K562 (cell line): ENCODE results near the gene SVIP. TPM values are rescaled to one million over a fixed set of nuclear protein-coding genes. Genes with fewer than 3 reads are reported as not detected.

Experiments used
- ATAC-seq: fragments of 200-7000 bp; cut with Tn5 transposase; 3 replicates; pipeline ENCODE4 v1.9.1; 2020; ENCODE audit warnings: moderate library complexity
- BruUV-seq: library from RNA; stranded (reverse); fragments of 400-500 nt; replicated peaks from 2 replicates; lab custom pipeline; 2021; lab: Mats Ljungman, UMichigan
- CTCF ChIA-PET: fragments of 300-600 bp; formaldehyde crosslinking; extraction: SDS; loops from one replicate; lab custom pipeline; 2021; ENCODE audit warnings: low intra/inter-chr PET ratio; lab: Yijun Ruan, JAX
- POLR2A ChIA-PET: fragments of 300-600, 350-650 bp; sonication (Branson Sonifier 250); formaldehyde crosslinking; extraction: SDS; loops from one replicate; lab custom pipeline; 2021; ENCODE audit warnings: antibody characterized with exemption, inconsistent platforms; lab: Yijun Ruan, JAX
- DNase-seq, 4 experiments: peaks; one replicate each; pipeline versions ENCODE4 v3.0.0 to v3.0.0-alpha.2; 2011 to 2018; ENCODE audit warnings: low spot score in 3 of 4, mixed read lengths in 3 of 4; ENCODE audit errors: extremely low read depth in 1 of 4
- FAIRE-seq: peaks from 2 replicates; lab custom pipeline; 2011; peaks lifted over from hg19 to GRCh38; lab: Jason Lieb, UNC
- H2AFZ ChIP-seq: 2 replicates; pipeline ENCODE4 v1.6.0; 2011; ENCODE audit warnings: low read depth, low read length, control low read depth, inconsistent platforms
- H3K27ac ChIP-seq: fragments of 200-600 bp; 3 replicates; pipeline ENCODE4 v1.8.0; 2011; ENCODE audit warnings: low read depth, mild to moderate bottlenecking, control low read depth, inconsistent platforms, low read length, moderate library complexity, mixed read lengths; ENCODE audit errors: extremely low read depth
- H3K27me3 ChIP-seq, 2 experiments: fragments of 300-600 bp in 1 of 2; 2 replicates in 1 of 2; 3 replicates in 1 of 2; pipeline versions ENCODE4 v1.6.0 to v1.8.0; 2011; ENCODE audit warnings: inconsistent platforms in 2 of 2, low read length in 2 of 2, mild to moderate bottlenecking in 1 of 2, mixed read lengths in 1 of 2, moderate library complexity in 1 of 2; ENCODE audit not compliant: control insufficient read depth in 2 of 2, insufficient read depth in 2 of 2
- H3K36me3 ChIP-seq: fragments of 300-600 bp; 3 replicates; pipeline ENCODE4 v1.8.0; 2011; ENCODE audit warnings: mild to moderate bottlenecking, low read length, inconsistent platforms; ENCODE audit not compliant: control insufficient read depth, insufficient read depth
- H3K4me1 ChIP-seq, 2 experiments: fragments of 200-600 bp in 1 of 2; replicated peaks in 1 of 2; 2 replicates in 1 of 2; 3 replicates in 1 of 2; pipeline versions ENCODE4 v1.5.1 to v1.8.0; 2011; ENCODE audit warnings: inconsistent platforms in 2 of 2, low read length in 2 of 2, mild to moderate bottlenecking in 1 of 2, mixed read lengths in 1 of 2, moderate library complexity in 1 of 2; ENCODE audit not compliant: control insufficient read depth in 2 of 2, insufficient read depth in 2 of 2
- H3K4me2 ChIP-seq: 2 replicates; pipeline ENCODE4 v1.6.1; 2011; ENCODE audit warnings: low read length, control low read depth, inconsistent platforms, mixed read lengths; ENCODE audit not compliant: insufficient read depth
- H3K4me3 ChIP-seq: fragments of 200-600 bp; sonication (generic), shearing (Covaris generic); 2 replicates; pipeline ENCODE4 v1.5.1; 2016; ENCODE audit warnings: control low read depth, inconsistent platforms
- H3K79me2 ChIP-seq: fragments of 200-600 bp; 3 replicates; pipeline ENCODE4 v1.8.0; 2011; ENCODE audit warnings: low read length, inconsistent platforms; ENCODE audit not compliant: control insufficient read depth, insufficient read depth
- H3K9ac ChIP-seq, 2 experiments: 2 replicates each; pipeline versions ENCODE4 v1.6.0 to v1.6.1; 2011; ENCODE audit warnings: low read depth in 2 of 2, low read length in 2 of 2, control low read depth in 1 of 2, inconsistent platforms in 1 of 2, mild to moderate bottlenecking in 1 of 2, mixed read lengths in 1 of 2; ENCODE audit not compliant: insufficient read depth in 1 of 2
- H3K9me1 ChIP-seq: one replicate; pipeline ENCODE4 v1.6.0; 2011; ENCODE audit warnings: inconsistent platforms, mild to moderate bottlenecking, low read length, moderate library complexity; ENCODE audit not compliant: control insufficient read depth, insufficient read depth
- H3K9me3 ChIP-seq: replicated peaks from 2 replicates; pipeline ENCODE4 v1.5.1; 2011; ENCODE audit warnings: low read depth, low read length, inconsistent platforms; ENCODE audit not compliant: control insufficient read depth, insufficient read depth
- H4K20me1 ChIP-seq: replicated peaks from 2 replicates; pipeline ENCODE4 v1.6.1; 2011; ENCODE audit warnings: low read length, inconsistent platforms, mixed read lengths; ENCODE audit not compliant: control insufficient read depth, insufficient read depth
- CEBPB ChIP-seq: fragments of 450-650 bp; IDR thresholded peaks from 2 replicates; pipeline ENCODE4 v1.6.1; 2016; ENCODE audit warnings: missing genetic modification characterization, missing compliant biosample characterization
- CXXC5 ChIP-seq: fragments of 250-450 bp; sonication (Bioruptor Pico); IDR thresholded peaks from 2 replicates; pipeline ENCODE4 v1.8.0; 2022; ENCODE audit warnings: inconsistent platforms, mild to moderate bottlenecking, moderate library complexity
- GATAD2B ChIP-seq: fragments of 450-650 bp; IDR thresholded peaks from 2 replicates; pipeline ENCODE4 v1.6.1; 2017; ENCODE audit warnings: mild to moderate bottlenecking, borderline replicate concordance
- HNRNPL ChIP-seq: fragments of 200-400 bp; formaldehyde crosslinking; IDR thresholded peaks from 2 replicates; pipeline ENCODE4 v1.6.1; 2017; ENCODE audit warnings: low read depth, mild to moderate bottlenecking, low read length
- ID3 ChIP-seq, 2 experiments: fragments of 250-450 bp in 1 of 2; fragments of 450-650 bp in 1 of 2; sonication (Bioruptor Pico) in 1 of 2; IDR thresholded peaks; 2 replicates each; pipeline versions ENCODE4 v1.6.1 to v1.8.0; 2016 to 2021; ENCODE audit warnings: mild to moderate bottlenecking in 2 of 2, moderate library complexity in 2 of 2, missing compliant biosample characterization in 1 of 2, missing genetic modification characterization in 1 of 2
- ILK ChIP-seq: fragments of 450-650 bp; IDR thresholded peaks from 2 replicates; pipeline ENCODE4 v1.6.1; 2016; ENCODE audit warnings: missing genetic modification characterization, low read depth, mild to moderate bottlenecking, missing compliant biosample characterization, moderate library complexity, borderline replicate concordance
- MBD1 ChIP-seq: fragments of 250-450 bp; sonication (Bioruptor Pico); IDR thresholded peaks from 2 replicates; pipeline ENCODE4 v1.8.0; 2022; ENCODE audit warnings: inconsistent platforms
- MXI1 ChIP-seq: IDR thresholded peaks from 2 replicates; pipeline ENCODE4 v1.6.1; 2011; ENCODE audit warnings: low read depth, mild to moderate bottlenecking, improper control_type of control experiment, low read length
- NELFE ChIP-seq: IDR thresholded peaks from 2 replicates; pipeline ENCODE4 v1.6.1; 2011; ENCODE audit warnings: mild to moderate bottlenecking; ENCODE audit not compliant: insufficient read depth, insufficient read length
- NR2C1 ChIP-seq, 2 experiments: fragments of 450-650 bp; IDR thresholded peaks; 2 replicates each; pipeline ENCODE4 v1.6.1; 2017; ENCODE audit warnings: mild to moderate bottlenecking in 2 of 2, antibody characterized with exemption in 1 of 2, inconsistent platforms in 1 of 2, missing compliant biosample characterization in 1 of 2, missing genetic modification characterization in 1 of 2
- RBM17 ChIP-seq: fragments of 200-400 bp; formaldehyde crosslinking; IDR thresholded peaks from 2 replicates; pipeline ENCODE4 v1.6.1; 2017; ENCODE audit warnings: low read depth, mild to moderate bottlenecking, low read length, borderline replicate concordance
- ZNF354B ChIP-seq: fragments of 250-450 bp; sonication (Bioruptor Pico); IDR thresholded peaks from 2 replicates; pipeline ENCODE4 v1.4.0; 2020
- in situ Hi-C: fragments of 300-500 bp; cut with MboI; formaldehyde crosslinking; loops from 4 replicates; pipeline ENCODE4 v1.15.0; 2018; ENCODE audit warnings: inconsistent platforms, mixed read lengths
- intact Hi-C: fragments of 100-400 bp; cut with micrococcal nuclease; formaldehyde crosslinking; loops from 2 replicates; pipeline ENCODE4 v1.14.2; 2022
- polyA plus RNA-seq, 8 experiments: library from polyadenylated mRNA; depleted of rRNA in 4 of 8; stranded (reverse) in 5 of 8; unstranded in 3 of 8; fragments of >200 nt; fragmentation: Nextera tagmentation in 2 of 8; fragmentation: Illumina TruSeq in 1 of 8; extraction: Ambion mirVana in 2 of 8; extraction: Trizol in 1 of 8; gene quantifications; 2 replicates each; pipeline versions ENCODE4 v1.2.1 to v1.2.3, GENCODE V29; 2011 to 2014; ENCODE audit warnings: inconsistent platforms in 1 of 8, missing spikeins in 1 of 8
- total RNA-seq, 7 experiments: library from RNA; depleted of rRNA in 6 of 7; stranded (reverse); fragments of >200 nt in 6 of 7; fragmentation: Illumina TruSeq in 2 of 7; extraction: Trizol in 2 of 7; gene quantifications; 2 replicates each; pipeline versions ENCODE4 v1.2.1 to v1.2.3, GENCODE V29; 2011 to 2021; ENCODE audit warnings: low replicate concordance in 1 of 7

Gene SVIP
- total and polyA plus RNA-seq, 9 of the 15 experiments (the other 6 are each of a cell fraction or from before 2014, with no cell fraction given): 17.9 to 62.5 (median 47.5) TPM

GRCh38 chr11:22878604-22879003 lies 49.0 kb upstream of the SVIP start (continued):
- TF ChIP-seq MBD1 (CRISPR knock-in tag) (no peak), CEBPB (tag) (no peak)
- TF ChIP-seq, all 486 proteins: peak for 0

- Histone ChIP-seq H3K9ac (no peak overlapping the region), H3K4me3 (no peak overlapping the region), H3K4me2 (no peak overlapping the region), H3K27me3 (no peaks in the 10 kb centered on the region), H3K9me3 (no peaks in the 10 kb centered on the region), H3K27ac (no peak overlapping the region), H3K79me2 (no peaks in the 10 kb centered on the region), H2AFZ (no peak overlapping the region), H3K36me3 (no peaks in the 10 kb centered on the region), H3K4me1 (no peaks in the 10 kb centered on the region), H4K20me1 (no peaks in the 10 kb centered on the region), H3K9me1 (no peaks in the 10 kb centered on the region)
- ChIA-PET CTCF (interaction anchor here (0.6 kb wide), 1 partner anchor 876 kb away, joined by 3 read pairs; no protein-coding TSS in a partner anchor), POLR2A (no interaction called here)
- ATAC-seq: no peak
- DNase-seq: no peak
- no TSS peak for BruUV-seq
- in situ Hi-C loops: no loop called here
- no peak for FAIRE-seq
- intact Hi-C loops: no loop called here
- no peak for TF ChIP-seq ZNF354B (CRISPR knock-in tag)
- TF ChIP-seq ID3 (CRISPR knock-in tag; IDR thresholded peaks at IDR 0.05): no peak
- TF ChIP-seq ID3 (tag; IDR thresholded peaks at IDR 0.05): no peak
- TF ChIP-seq ILK (tag): no peak
- no peak for TF ChIP-seq RBM17
- no peak for TF ChIP-seq HNRNPL
- no peak for TF ChIP-seq MXI1
- no peak for TF ChIP-seq NELFE
- TF ChIP-seq GATAD2B: no peak
- no peak for TF ChIP-seq NR2C1 (IDR thresholded peaks at IDR 0.05)
- TF ChIP-seq NR2C1 (tag; IDR thresholded peaks at IDR 0.05): no peak
- TF ChIP-seq CXXC5 (CRISPR knock-in tag): no peak
These were observed 48.4 kb upstream of the SVIP start for GRCh38 chr11:22878039-22878438.
